Immature natural killer cell (primary cell): ENCODE measurements around the gene NOXO1. TPM values are rescaled to one million over a fixed set of nuclear protein-coding genes. Genes with fewer than 3 reads are reported as not detected.

Source experiments
- DNase-seq, 3 donors: peaks; one replicate each; pipeline ENCODE4 v3.0.0; 2022; ENCODE audit warnings: mixed read lengths in 1 of 3
- H3K27ac Mint-ChIP-seq, 6 donors: one replicate each; pipeline ENCODE4 v1.8.0; 2020; ENCODE audit warnings: mixed read lengths in 6 of 6, mild to moderate bottlenecking in 5 of 6, inconsistent platforms in 4 of 6, moderate library complexity in 3 of 6
- H3K27me3 Mint-ChIP-seq, 3 donors: one replicate each; pipeline ENCODE4 v1.8.0; 2020 to 2021; ENCODE audit warnings: low read depth in 3 of 3, mild to moderate bottlenecking in 3 of 3, mixed read lengths in 3 of 3, moderate library complexity in 3 of 3, inconsistent platforms in 1 of 3
- H3K36me3 Mint-ChIP-seq, 3 donors: one replicate each; pipeline ENCODE4 v1.8.0; 2020; ENCODE audit warnings: mixed read lengths in 3 of 3, inconsistent platforms in 2 of 3, mild to moderate bottlenecking in 2 of 3
- H3K4me1 Mint-ChIP-seq, 2 donors: one replicate each; pipeline ENCODE4 v1.8.0; 2020; ENCODE audit warnings: inconsistent platforms in 2 of 2, mild to moderate bottlenecking in 2 of 2, mixed read lengths in 2 of 2, moderate library complexity in 1 of 2
- H3K4me3 Mint-ChIP-seq, 5 donors: one replicate each; pipeline ENCODE4 v1.8.0; 2020; ENCODE audit warnings: mild to moderate bottlenecking in 5 of 5, mixed read lengths in 5 of 5, inconsistent platforms in 3 of 5, moderate library complexity in 3 of 5
- H3K9me3 Mint-ChIP-seq, 6 donors: one replicate each; pipeline ENCODE4 v1.8.0; 2020; ENCODE audit warnings: mild to moderate bottlenecking in 6 of 6, mixed read lengths in 6 of 6, inconsistent platforms in 4 of 6, moderate library complexity in 3 of 6
- polyA plus RNA-seq, 3 donors: library from polyadenylated mRNA; unstranded; fragments of 300-500 nt; fragmentation: Illumina TruSeq; gene quantifications; one replicate each; pipeline ENCODE4 v1.2.3, GENCODE V29; 2021

NOXO1 gene
- polyA plus RNA-seq, 3 donors from 2014 or later, result 0.17 TPM; not detected in 2

GRCh38 chr16:1936945-1937479 lies 44.3 kb downstream of the NOXO1 start:
- DNase-seq, result no peak
- Mint-ChIP-seq H3K27ac (no peak overlapping the region), H3K27me3 (no peaks in the 10 kb centered on the region), H3K4me3 (no peak overlapping the region), H3K9me3 (no peaks in the 10 kb centered on the region), H3K4me1 (peaks cover 4 to 7% of the 10 kb centered on the region in 2 donors), H3K36me3 (peaks cover 0 to 11% (median 3%) of the 10 kb centered on the region in 3 donors)

GRCh38 chr16:1933097-1933661 lies 48.1 kb downstream of the NOXO1 start:
- H3K36me3 Mint-ChIP-seq, result peaks cover 0 to 3% (median 2%) of the 10 kb centered on the region in 3 donors
- peaks cover 3 to 6% of the 10 kb centered on the region in 2 donors for H3K4me1 Mint-ChIP-seq
- H3K9me3 Mint-ChIP-seq, result no peaks in the 10 kb centered on the region
- DNase-seq, result no peak
- H3K27ac Mint-ChIP-seq, result no peak overlapping the region
- H3K27me3 Mint-ChIP-seq, result peaks cover 0 to 2% (median 2%) of the 10 kb centered on the region in 3 donors
- H3K4me3 Mint-ChIP-seq, result no peak overlapping the region

- Mint-ChIP-seq H3K4me3 (no peak overlapping the region), H3K27ac (no peak overlapping the region), H3K27me3 (peaks cover 0 to 2% (median 2%) of the 10 kb centered on the region in 3 donors), H3K36me3 (no peaks in the 10 kb centered on the region), H3K4me1 (peaks cover 3 to 6% of the 10 kb centered on the region in 2 donors), H3K9me3 (no peaks in the 10 kb centered on the region)
- no peak for DNase-seq
Observed at GRCh38 chr16:1932050-1933028, 48.9 kb downstream of the NOXO1 start.

GRCh38 chr16:1930338-1930720 lies 50.9 kb downstream of the NOXO1 start:
- peak overlapping the region in 2 of 5 donors; percentile 33 to 53 for H3K4me3 Mint-ChIP-seq
- H3K27ac Mint-ChIP-seq, result no peak overlapping the region

GRCh38 chr16:1929578-1930337 lies 51.5 kb downstream of the NOXO1 start:
- peak; percentile 92 to 93 (median 93) for DNase-seq
- H3K27me3 Mint-ChIP-seq, result peaks cover 1 to 5% (median 2%) of the 10 kb centered on the region in 3 donors
- H3K4me3 Mint-ChIP-seq, result peak overlapping the region in 2 of 5 donors; percentile 24 to 41
- peaks cover 3 to 6% of the 10 kb centered on the region in 2 donors for H3K4me1 Mint-ChIP-seq
- no peaks in the 10 kb centered on the region for H3K36me3 Mint-ChIP-seq
- H3K9me3 Mint-ChIP-seq, result no peaks in the 10 kb centered on the region
- H3K27ac Mint-ChIP-seq, result no peak overlapping the region

More at GRCh38 chr16:1930338-1930720, 50.9 kb downstream of the NOXO1 start:
- no peaks in the 10 kb centered on the region for H3K36me3 Mint-ChIP-seq
- no peak for DNase-seq
- H3K4me1 Mint-ChIP-seq, result peaks cover 3 to 6% of the 10 kb centered on the region in 2 donors
- H3K27me3 Mint-ChIP-seq, result peaks cover 1 to 2% (median 2%) of the 10 kb centered on the region in 3 donors
- no peaks in the 10 kb centered on the region for H3K9me3 Mint-ChIP-seq

- H3K9me3 Mint-ChIP-seq, result no peaks in the 10 kb centered on the region
- H3K4me1 Mint-ChIP-seq, result peaks cover 3 to 6% of the 10 kb centered on the region in 2 donors
- peaks cover 1 to 6% (median 3%) of the 10 kb centered on the region in 3 donors for H3K27me3 Mint-ChIP-seq
- H3K4me3 Mint-ChIP-seq, result peak overlapping the region; percentile 67 to 82 (median 80)
- peak overlapping the region in 4 of 6 donors; percentile 28 to 72 (median 52) for H3K27ac Mint-ChIP-seq
- H3K36me3 Mint-ChIP-seq, result no peaks in the 10 kb centered on the region
- DNase-seq, result peak in 1 of 3 donors; percentile 11
Observed at GRCh38 chr16:1929105-1929504, 52.2 kb downstream of the NOXO1 start.

Other genes starting within 250 kb of the NOXO1 start
- 10 to 100 TPM; 49.4 to 96.9 (median 82.4) TPM for gene NME3, start 209.9 kb downstream of the NOXO1 start, polyA plus RNA-seq
- 1 to 10 TPM in 2 of 3 donors, under 1 TPM in 1; 0.79 to 2.2 (median 1.0) TPM for gene EME2, start 208.7 kb downstream of the NOXO1 start, polyA plus RNA-seq
- gene MRPS34, start 208.3 kb downstream of the NOXO1 start, polyA plus RNA-seq, result 100 to 1,000 TPM; 111 to 139 (median 139) TPM
- gene SPSB3, start 198.9 kb downstream of the NOXO1 start, polyA plus RNA-seq, result 10 to 100 TPM; 68.3 to 80.4 (median 77.6) TPM
- gene NUBP2, start 198.5 kb downstream of the NOXO1 start, polyA plus RNA-seq, result 100 to 1,000 TPM; 106 to 151 (median 127) TPM
- gene IGFALS, start 187.8 kb downstream of the NOXO1 start, polyA plus RNA-seq, result not detected
- 10 to 100 TPM; 53.0 to 54.7 (median 54.3) TPM for gene HAGH, start 154.6 kb downstream of the NOXO1 start, polyA plus RNA-seq
- gene FAHD1, start 154.3 kb downstream of the NOXO1 start, polyA plus RNA-seq, result 10 to 100 TPM; 22.7 to 35.4 (median 24.8) TPM
- gene MEIOB, start 109.3 kb downstream of the NOXO1 start, polyA plus RNA-seq, result not detected
- gene HS3ST6, start 63.1 kb downstream of the NOXO1 start, polyA plus RNA-seq, result not detected
- gene MSRB1, start 38.3 kb downstream of the NOXO1 start, polyA plus RNA-seq, result 10 to 100 TPM; 34.0 to 66.5 (median 47.0) TPM
- gene RPL3L, start 26.8 kb downstream of the NOXO1 start, polyA plus RNA-seq, result not detected
- 100 to 1,000 TPM; 201 to 232 (median 203) TPM for gene NDUFB10, start 21.9 kb downstream of the NOXO1 start, polyA plus RNA-seq
- 1,000 to 10,000 TPM; 2,221 to 2,989 (median 2,668) TPM for gene RPS2, start 16.6 kb downstream of the NOXO1 start, polyA plus RNA-seq
- not detected for gene RNF151, start 14.6 kb downstream of the NOXO1 start, polyA plus RNA-seq
- gene TBL3, start 9.4 kb downstream of the NOXO1 start, polyA plus RNA-seq, result 10 to 100 TPM; 34.4 to 66.1 (median 59.8) TPM
- 10 to 100 TPM; 38.4 to 52.0 (median 40.7) TPM for gene GFER, start 2.7 kb upstream of the NOXO1 start, polyA plus RNA-seq
- gene SYNGR3, start 8.5 kb upstream of the NOXO1 start, polyA plus RNA-seq, result 1 to 10 TPM; 4.6 to 6.7 (median 6.4) TPM
- gene ZNF598, start 28.4 kb upstream of the NOXO1 start, polyA plus RNA-seq, result 10 to 100 TPM in 1 of 3 donors, 1 to 10 TPM in 2; 1.8 to 10.4 (median 2.9) TPM
- gene NPW, start 38.3 kb upstream of the NOXO1 start, polyA plus RNA-seq, result not detected
- gene NHERF2, start 45.4 kb upstream of the NOXO1 start, polyA plus RNA-seq, result 1 to 10 TPM in 1 of 3 donors, under 1 TPM in 1, not detected in 1; 0.54 to 1.4 TPM
- gene NTHL1, start 66.4 kb upstream of the NOXO1 start, polyA plus RNA-seq, result 10 to 100 TPM; 26.4 to 31.6 (median 29.7) TPM
- gene TSC2, start 66.5 kb upstream of the NOXO1 start, polyA plus RNA-seq, result 10 to 100 TPM; 18.0 to 50.1 (median 29.1) TPM
- 1 to 10 TPM; 2.7 to 6.7 (median 2.8) TPM for gene PKD1, start 154.4 kb upstream of the NOXO1 start, polyA plus RNA-seq
- 1 to 10 TPM in 1 of 3 donors, under 1 TPM in 1, not detected in 1; 0.34 to 1.4 TPM for gene RAB26, start 167.2 kb upstream of the NOXO1 start, polyA plus RNA-seq
- 1 to 10 TPM; 5.2 to 6.9 (median 5.6) TPM for gene TRAF7, start 174.3 kb upstream of the NOXO1 start, polyA plus RNA-seq
- gene CASKIN1, start 215.1 kb upstream of the NOXO1 start, polyA plus RNA-seq, result not detected
- gene MLST8, start 224.0 kb upstream of the NOXO1 start, polyA plus RNA-seq, result 10 to 100 TPM; 22.5 to 39.1 (median 36.9) TPM
- under 1 TPM in 2 of 3 donors, not detected in 1; 0.10 to 0.36 TPM for gene BRICD5, start 229.4 kb upstream of the NOXO1 start, polyA plus RNA-seq
- 10 to 100 TPM; 10.4 to 18.4 (median 17.7) TPM for gene PGP, start 233.4 kb upstream of the NOXO1 start, polyA plus RNA-seq
- 10 to 100 TPM in 2 of 3 donors, 1 to 10 TPM in 1; 8.4 to 18.6 (median 10.3) TPM for gene E4F1, start 242.1 kb upstream of the NOXO1 start, polyA plus RNA-seq